RWPE2 (cell line): Measurements from ENCODE around the gene SLC6A18.

Experiments used
- ATAC-seq: fragments of 200-7000 bp; cut with Tn5 transposase; 3 replicates; pipeline ENCODE4 v1.9.1; 2021; ENCODE audit warnings: low read depth
- DNase-seq: peaks from one replicate; pipeline ENCODE4 v3.0.0-alpha.2; 2020; ENCODE audit warnings: low spot score
- H3K27ac ChIP-seq: fragments of 450-650 bp; 2 replicates; pipeline ENCODE4 v1.5.1; 2017; ENCODE audit warnings: mild to moderate bottlenecking; ENCODE audit not compliant: poor library complexity, severe bottlenecking
- H3K27me3 ChIP-seq: fragments of 250-450 bp; sonication (Bioruptor Pico); 2 replicates; pipeline ENCODE4 v1.5.1; 2021; ENCODE audit warnings: mild to moderate bottlenecking, moderate library complexity; ENCODE audit not compliant: insufficient read depth, poor library complexity, severe bottlenecking
- H3K36me3 ChIP-seq: fragments of 250-450 bp; sonication (Bioruptor Pico); 2 replicates; pipeline ENCODE4 v1.5.1; 2020; ENCODE audit warnings: low read depth, mild to moderate bottlenecking, moderate library complexity
- H3K4me1 ChIP-seq: fragments of 250-450 bp; sonication (Bioruptor Pico); 2 replicates; pipeline ENCODE4 v1.5.1; 2021; ENCODE audit warnings: mild to moderate bottlenecking, moderate library complexity; ENCODE audit not compliant: insufficient read depth, poor library complexity, severe bottlenecking
- H3K4me3 ChIP-seq: fragments of 250-450 bp; sonication (Bioruptor Pico); 2 replicates; pipeline ENCODE4 v1.5.1; 2021; ENCODE audit warnings: mild to moderate bottlenecking, moderate library complexity; ENCODE audit not compliant: severe bottlenecking
- H3K9me3 ChIP-seq: fragments of 250-450 bp; sonication (Bioruptor Pico); 2 replicates; pipeline ENCODE4 v1.5.1; 2021; ENCODE audit warnings: mild to moderate bottlenecking, moderate library complexity; ENCODE audit not compliant: severe bottlenecking
- TF ChIP-seq, protein P1 (sequence below): fragments of 450-650 bp; IDR thresholded peaks from one replicate; pipeline ENCODE4 v1.5.1; 2017; ENCODE audit warnings: mild to moderate bottlenecking, moderate library complexity; ENCODE audit not compliant: poor library complexity, severe bottlenecking

SLC6A18 gene

DNA sequence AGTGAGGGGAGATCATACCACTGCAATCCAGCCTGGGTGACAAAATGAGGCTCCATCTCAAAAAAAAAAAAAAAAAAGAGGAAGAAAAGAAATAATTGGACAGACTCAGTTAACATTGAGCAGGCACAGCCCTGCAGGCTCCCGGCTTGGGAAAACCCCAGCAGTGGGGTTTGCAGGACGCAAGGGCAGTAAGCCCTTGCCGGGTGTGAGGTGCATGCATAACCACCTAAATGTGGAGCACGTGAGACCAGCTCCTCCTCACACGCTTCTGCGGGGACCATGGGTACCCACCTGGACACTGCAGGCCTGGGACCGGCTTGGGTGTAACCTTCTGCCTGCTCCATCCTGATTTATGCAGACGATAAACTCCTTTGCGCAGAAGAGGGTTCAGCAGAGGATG lies 4.8 kb upstream of the SLC6A18 start:
- Histone ChIP-seq H3K4me1 (no peaks in the 10 kb centered on the region), H3K36me3 (no peaks in the 10 kb centered on the region), H3K27ac (no peak overlapping the region), H3K4me3 (no peak overlapping the region), H3K27me3 (peaks cover 14% of the 10 kb centered on the region), H3K9me3 (no peaks in the 10 kb centered on the region)
- TF ChIP-seq, protein P1, sequence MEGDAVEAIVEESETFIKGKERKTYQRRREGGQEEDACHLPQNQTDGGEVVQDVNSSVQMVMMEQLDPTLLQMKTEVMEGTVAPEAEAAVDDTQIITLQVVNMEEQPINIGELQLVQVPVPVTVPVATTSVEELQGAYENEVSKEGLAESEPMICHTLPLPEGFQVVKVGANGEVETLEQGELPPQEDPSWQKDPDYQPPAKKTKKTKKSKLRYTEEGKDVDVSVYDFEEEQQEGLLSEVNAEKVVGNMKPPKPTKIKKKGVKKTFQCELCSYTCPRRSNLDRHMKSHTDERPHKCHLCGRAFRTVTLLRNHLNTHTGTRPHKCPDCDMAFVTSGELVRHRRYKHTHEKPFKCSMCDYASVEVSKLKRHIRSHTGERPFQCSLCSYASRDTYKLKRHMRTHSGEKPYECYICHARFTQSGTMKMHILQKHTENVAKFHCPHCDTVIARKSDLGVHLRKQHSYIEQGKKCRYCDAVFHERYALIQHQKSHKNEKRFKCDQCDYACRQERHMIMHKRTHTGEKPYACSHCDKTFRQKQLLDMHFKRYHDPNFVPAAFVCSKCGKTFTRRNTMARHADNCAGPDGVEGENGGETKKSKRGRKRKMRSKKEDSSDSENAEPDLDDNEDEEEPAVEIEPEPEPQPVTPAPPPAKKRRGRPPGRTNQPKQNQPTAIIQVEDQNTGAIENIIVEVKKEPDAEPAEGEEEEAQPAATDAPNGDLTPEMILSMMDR = no peak
- no peak for ATAC-seq
- DNase-seq = no peak

DNA sequence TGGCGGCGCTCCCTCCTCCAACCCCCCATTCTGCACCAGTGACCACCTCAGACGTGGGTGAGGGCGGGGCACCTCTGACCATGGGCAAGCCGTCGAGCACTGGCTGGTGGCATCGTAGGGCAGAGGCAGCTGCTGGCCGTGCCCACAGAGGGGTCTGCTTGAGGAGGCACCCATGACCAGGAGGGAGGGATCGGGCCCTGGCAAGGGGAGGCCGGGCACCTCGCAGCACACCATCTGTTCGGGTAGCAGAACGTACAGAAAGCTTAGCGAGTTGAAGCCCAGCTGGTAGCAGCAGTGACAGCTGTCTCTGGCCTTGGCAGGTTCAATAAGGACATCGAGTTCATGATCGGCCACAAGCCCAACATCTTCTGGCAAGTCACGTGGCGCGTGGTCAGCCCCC lies 4.3 kb upstream of the SLC6A18 start:
- no peak for ATAC-seq
- H3K27me3 ChIP-seq = peaks cover 19% of the 10 kb centered on the region
- no peaks in the 10 kb centered on the region for H3K4me1 ChIP-seq
- no peaks in the 10 kb centered on the region for H3K36me3 ChIP-seq
- no peak overlapping the region for H3K27ac ChIP-seq
- TF ChIP-seq, protein P1 = no peak
- DNase-seq = no peak
- H3K4me3 ChIP-seq = no peak overlapping the region
- H3K9me3 ChIP-seq = no peaks in the 10 kb centered on the region

DNA sequence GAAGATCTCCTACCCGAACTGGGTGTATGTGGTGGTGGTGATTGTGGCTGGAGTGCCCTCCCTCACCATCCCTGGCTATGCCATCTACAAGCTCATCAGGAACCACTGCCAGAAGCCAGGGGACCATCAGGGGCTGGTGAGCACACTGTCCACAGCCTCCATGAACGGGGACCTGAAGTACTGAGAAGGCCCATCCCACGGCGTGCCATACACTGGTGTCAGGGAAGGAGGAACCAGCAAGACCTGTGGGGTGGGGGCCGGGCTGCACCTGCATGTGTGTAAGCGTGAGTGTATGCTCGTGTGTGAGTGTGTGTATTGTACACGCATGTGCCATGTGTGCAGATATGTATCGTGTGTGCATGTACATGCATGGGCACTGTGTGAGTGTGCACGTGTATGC lies 3.5 kb upstream of the SLC6A18 start:
- TF ChIP-seq, protein P1 = no peak
- Histone ChIP-seq H3K27ac (no peak overlapping the region), H3K36me3 (no peaks in the 10 kb centered on the region), H3K9me3 (no peaks in the 10 kb centered on the region), H3K4me3 (no peak overlapping the region), H3K27me3 (peaks cover 24% of the 10 kb centered on the region), H3K4me1 (no peaks in the 10 kb centered on the region)
- ATAC-seq (no peak), DNase-seq (no peak)

DNA sequence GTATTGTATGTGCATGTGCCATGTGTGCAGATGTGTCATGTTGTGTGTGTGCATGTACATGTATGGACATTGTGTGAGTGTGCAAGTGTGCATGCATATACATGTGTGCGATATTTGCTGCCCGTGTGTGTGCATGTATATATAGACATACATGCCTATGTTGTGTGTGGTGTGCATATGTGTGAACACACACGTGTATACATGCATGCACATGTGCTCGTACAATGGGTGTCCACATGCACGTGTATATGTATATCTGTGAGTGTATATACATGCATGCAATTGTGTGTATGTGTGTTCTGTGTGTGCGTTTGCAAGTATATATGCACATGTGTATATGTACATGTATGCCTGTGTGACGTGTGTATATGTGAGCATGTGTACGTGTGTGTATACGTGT lies 3.0 kb upstream of the SLC6A18 start:
- no peaks in the 10 kb centered on the region for H3K36me3 ChIP-seq
- ATAC-seq (no peak), DNase-seq (no peak)
- no peak overlapping the region for H3K27ac ChIP-seq
- H3K4me1 ChIP-seq = no peaks in the 10 kb centered on the region
- H3K27me3 ChIP-seq = peaks cover 24% of the 10 kb centered on the region
- TF ChIP-seq, protein P1 = no peak
- H3K4me3 ChIP-seq = no peak overlapping the region
- no peaks in the 10 kb centered on the region for H3K9me3 ChIP-seq

DNA sequence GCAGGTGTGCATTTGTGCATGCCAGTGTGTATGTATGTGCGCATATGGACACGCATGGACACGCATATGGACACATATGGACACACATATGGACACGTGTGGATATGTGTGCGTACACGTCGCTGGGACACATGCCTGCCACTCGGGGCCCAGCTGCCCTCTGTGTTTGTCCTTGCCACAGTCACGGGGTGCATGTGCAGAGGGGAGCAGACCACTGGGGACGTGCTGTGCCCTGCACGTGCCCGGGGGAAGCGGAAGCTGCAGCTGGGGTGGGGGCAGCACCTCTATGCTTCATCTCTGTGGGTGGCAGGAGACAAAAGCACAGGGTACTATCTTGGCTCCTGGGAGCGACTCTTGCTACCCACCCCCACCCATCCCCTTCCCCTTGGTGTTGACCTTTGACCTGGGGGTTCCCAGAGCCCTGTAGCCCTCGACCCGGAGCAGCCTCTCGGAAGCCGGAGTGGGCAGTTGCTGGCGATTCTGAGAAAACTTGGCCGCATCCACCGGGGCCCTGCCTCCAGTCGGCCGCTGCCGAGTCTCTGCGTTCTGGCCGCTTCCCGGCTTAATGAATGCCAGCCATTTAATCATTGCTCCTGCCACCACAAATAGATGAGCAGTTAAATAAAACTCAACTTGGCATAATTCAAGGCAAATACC lies 2.4 kb upstream of the SLC6A18 start:
- TF ChIP-seq, protein P1 = no peak
- no peaks in the 10 kb centered on the region for H3K36me3 ChIP-seq

More for the DNA sequence above, 2.4 kb upstream of the SLC6A18 start:
- peaks cover 5% of the 10 kb centered on the region for H3K4me1 ChIP-seq
- ATAC-seq (no peak), DNase-seq (no peak)
- no peaks in the 10 kb centered on the region for H3K9me3 ChIP-seq
- H3K27me3 ChIP-seq = peaks cover 30% of the 10 kb centered on the region
- H3K4me3 ChIP-seq = no peak overlapping the region
- no peak overlapping the region for H3K27ac ChIP-seq
